OCI-LY1 (cell line): ENCODE data around the gene MYO10.

Source experiments
- H2AFZ ChIP-seq: fragments of 200-600 bp; sonication (generic), shearing (Covaris generic); 2 replicates; pipeline ENCODE4 v1.6.0; 2014; ENCODE audit warnings: antibody characterized with exemption, mild to moderate bottlenecking, low read length
- H3F3A ChIP-seq: fragments of 200-600 bp; sonication (generic), shearing (Covaris generic); 2 replicates; pipeline ENCODE4 v1.6.0; 2014; ENCODE audit warnings: mild to moderate bottlenecking, antibody characterized with exemption, low read length, moderate library complexity; ENCODE audit not compliant: insufficient read depth
- H3K27ac ChIP-seq: fragments of 200-600 bp; sonication (generic); 2 replicates; pipeline ENCODE4 v1.5.1; 2014; ENCODE audit warnings: low read length, mixed run types, mild to moderate bottlenecking, low read depth; ENCODE audit not compliant: poor library complexity, severe bottlenecking
- H3K27me3 ChIP-seq: fragments of 200-600 bp; sonication (generic); 2 replicates; pipeline ENCODE4 v1.6.0; 2014; ENCODE audit warnings: antibody characterized with exemption, mild to moderate bottlenecking, low read length, moderate library complexity; ENCODE audit not compliant: insufficient read depth
- H3K36me3 ChIP-seq: fragments of 200-600 bp; sonication (generic); 2 replicates; pipeline ENCODE4 v1.6.1; 2014; ENCODE audit warnings: mild to moderate bottlenecking, antibody characterized with exemption, low read length, moderate library complexity, mixed read lengths; ENCODE audit not compliant: insufficient read depth
- H3K4me1 ChIP-seq: fragments of 200-600 bp; sonication (generic); 2 replicates; pipeline ENCODE4 v1.5.1; 2014; ENCODE audit warnings: mild to moderate bottlenecking, low read length, moderate library complexity; ENCODE audit not compliant: insufficient read depth, severe bottlenecking
- H3K4me2 ChIP-seq: fragments of 200-600 bp; sonication (generic), shearing (Covaris generic); 2 replicates; pipeline ENCODE4 v1.6.1; 2014; ENCODE audit warnings: low read length
- H3K4me3 ChIP-seq: fragments of 200-600 bp; sonication (generic); 2 replicates; pipeline ENCODE4 v1.5.1; 2014; ENCODE audit warnings: low read length, low read depth, mild to moderate bottlenecking, mixed read lengths; ENCODE audit not compliant: poor library complexity, severe bottlenecking
- H3K79me2 ChIP-seq: fragments of 200-600 bp; shearing (Covaris generic); 2 replicates; pipeline ENCODE4 v1.6.1; 2016; ENCODE audit warnings: mixed run types, low read length, mixed read lengths; ENCODE audit not compliant: insufficient read depth
- H3K9ac ChIP-seq: fragments of 200-600 bp; sonication (generic), shearing (Covaris generic); 2 replicates; pipeline ENCODE4 v1.6.1; 2014; ENCODE audit warnings: mild to moderate bottlenecking, low read length, mixed read lengths
- H3K9me2 ChIP-seq: fragments of 200-600 bp; sonication (generic), shearing (Covaris generic); 2 replicates; pipeline ENCODE4 v1.6.1; 2014; ENCODE audit warnings: low read depth, mild to moderate bottlenecking, low read length, mixed read lengths
- H3K9me3 ChIP-seq: fragments of 200-600 bp; shearing (Covaris generic); 2 replicates; pipeline ENCODE4 v1.6.1; 2014; ENCODE audit warnings: low read length, mixed read lengths
- H4K20me1 ChIP-seq: fragments of 200-600 bp; sonication (generic), shearing (Covaris generic); 2 replicates; pipeline ENCODE4 v1.6.0; 2016; ENCODE audit warnings: mild to moderate bottlenecking, low read length; ENCODE audit not compliant: insufficient read depth
- CTCF ChIP-seq: fragments of 200-600 bp; sonication (generic), shearing (Covaris generic); IDR thresholded peaks from 2 replicates; pipeline ENCODE4 v1.5.1; 2017; ENCODE audit warnings: mild to moderate bottlenecking, antibody characterized with exemption, low read length, moderate library complexity, mixed read lengths
- EZH2 ChIP-seq: fragments of 200-600 bp; sonication (generic), shearing (Covaris generic); IDR thresholded peaks from 2 replicates; pipeline ENCODE4 v1.8.0; 2017; ENCODE audit warnings: borderline replicate concordance, mixed run types, mild to moderate bottlenecking, antibody characterized with exemption, low read length, moderate library complexity, mixed read lengths

MYO10 gene

GRCh38 chr5:16673241-16674201 lies 262.6 kb downstream of the MYO10 start:
- H3K36me3 ChIP-seq: no peaks in the 10 kb centered on the region
- no peak overlapping the region for H3K27ac ChIP-seq
- no peak overlapping the region for H2AFZ ChIP-seq
- H3K4me1 ChIP-seq: no peaks in the 10 kb centered on the region
- no peaks in the 10 kb centered on the region for H3K79me2 ChIP-seq
- no peaks in the 10 kb centered on the region for H4K20me1 ChIP-seq
- no peak overlapping the region for H3K4me2 ChIP-seq
- H3K4me3 ChIP-seq: no peak overlapping the region
- no peaks in the 10 kb centered on the region for H3K27me3 ChIP-seq
- no peak overlapping the region for H3K9ac ChIP-seq
- no peaks in the 10 kb centered on the region for H3K9me3 ChIP-seq
- no peaks in the 10 kb centered on the region for H3K9me2 ChIP-seq
- TF ChIP-seq EZH2 (no peak), CTCF (no peak)
- H3F3A ChIP-seq: no peaks in the 10 kb centered on the region

- no peaks in the 10 kb centered on the region for H3K36me3 ChIP-seq
- H4K20me1 ChIP-seq: no peaks in the 10 kb centered on the region
- no peaks in the 10 kb centered on the region for H3K79me2 ChIP-seq
- H3K4me1 ChIP-seq: no peaks in the 10 kb centered on the region
- no peaks in the 10 kb centered on the region for H3K9me2 ChIP-seq
- H3K4me3 ChIP-seq: no peak overlapping the region
- TF ChIP-seq EZH2: no peak
- no peak for TF ChIP-seq CTCF
- H3K9ac ChIP-seq: no peak overlapping the region
- no peaks in the 10 kb centered on the region for H3K27me3 ChIP-seq
- H3F3A ChIP-seq: no peaks in the 10 kb centered on the region
- no peak overlapping the region for H3K4me2 ChIP-seq
- no peaks in the 10 kb centered on the region for H3K9me3 ChIP-seq
- no peak overlapping the region for H3K27ac ChIP-seq
- H2AFZ ChIP-seq: no peak overlapping the region
These were observed 264.9 kb downstream of the MYO10 start for GRCh38 chr5:16671208-16671607.

DNA sequence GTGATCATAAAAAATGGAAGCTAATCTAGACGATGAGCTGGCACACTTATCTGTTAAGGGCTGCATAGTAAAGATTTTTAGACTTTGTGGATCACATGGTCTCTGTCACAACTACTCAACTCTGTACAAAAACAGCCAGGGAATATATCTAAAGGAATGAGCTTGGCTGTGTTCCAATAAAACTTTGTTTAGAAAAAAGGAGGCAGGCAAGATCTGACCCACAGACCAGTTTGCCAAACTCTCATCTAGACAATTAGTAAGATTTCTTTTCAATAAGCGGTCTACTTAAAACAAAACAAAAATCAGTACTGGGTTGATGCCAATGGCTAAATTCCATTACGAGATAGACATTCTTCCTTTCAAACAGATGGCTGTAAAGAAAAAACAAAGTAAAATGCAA lies 266.3 kb downstream of the MYO10 start:
- TF ChIP-seq EZH2 (no peak), CTCF (no peak)
- no peak overlapping the region for H3K4me2 ChIP-seq
- H2AFZ ChIP-seq: no peak overlapping the region
- no peaks in the 10 kb centered on the region for H3K9me2 ChIP-seq
- no peaks in the 10 kb centered on the region for H3K27me3 ChIP-seq
- no peaks in the 10 kb centered on the region for H3F3A ChIP-seq
- H3K9me3 ChIP-seq: no peaks in the 10 kb centered on the region
- no peaks in the 10 kb centered on the region for H3K36me3 ChIP-seq
- no peak overlapping the region for H3K27ac ChIP-seq
- H3K79me2 ChIP-seq: no peaks in the 10 kb centered on the region
- no peak overlapping the region for H3K9ac ChIP-seq
- H3K4me1 ChIP-seq: no peaks in the 10 kb centered on the region
- H3K4me3 ChIP-seq: no peak overlapping the region
- H4K20me1 ChIP-seq: no peaks in the 10 kb centered on the region
